ENCODE data around the gene CSNK2A1.

DNA sequence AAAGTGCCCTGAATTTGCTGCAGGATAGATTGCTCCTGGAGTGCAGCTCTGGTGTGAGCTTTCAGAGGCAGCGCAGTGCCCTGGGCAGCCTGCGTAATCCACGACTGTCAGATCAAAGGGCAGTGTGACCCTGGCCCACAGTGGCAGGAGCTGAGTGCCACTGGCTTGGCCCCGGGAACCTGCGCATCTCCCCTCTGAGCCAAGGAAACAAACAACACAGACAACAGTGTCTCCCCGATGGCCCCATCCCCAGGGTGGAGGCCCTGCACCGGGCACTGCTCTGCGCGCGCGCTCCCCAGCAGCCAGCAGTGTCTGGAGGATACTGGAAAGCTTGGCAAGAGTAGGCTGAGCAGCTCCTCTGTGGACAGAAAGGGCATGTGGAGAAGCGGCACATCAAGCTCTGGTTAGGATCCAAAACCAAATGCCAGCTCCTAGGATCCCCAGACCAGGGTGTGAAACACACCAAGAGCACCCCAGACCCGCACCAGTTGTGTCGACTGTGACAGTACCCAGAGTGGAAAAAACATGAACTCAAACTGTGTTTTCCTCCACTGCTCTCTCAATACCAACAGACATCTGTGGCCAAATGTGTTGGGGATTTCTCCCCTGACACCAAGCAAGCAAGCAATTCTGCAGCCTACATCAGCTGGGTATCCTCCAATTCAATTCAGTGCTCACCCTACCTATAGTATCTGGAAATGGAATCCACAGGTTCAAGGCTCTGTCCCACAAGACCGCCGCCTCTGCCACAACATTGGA, 108.8 kb downstream of the CSNK2A1 start:
- TF ChIP-seq, protein P1, sequence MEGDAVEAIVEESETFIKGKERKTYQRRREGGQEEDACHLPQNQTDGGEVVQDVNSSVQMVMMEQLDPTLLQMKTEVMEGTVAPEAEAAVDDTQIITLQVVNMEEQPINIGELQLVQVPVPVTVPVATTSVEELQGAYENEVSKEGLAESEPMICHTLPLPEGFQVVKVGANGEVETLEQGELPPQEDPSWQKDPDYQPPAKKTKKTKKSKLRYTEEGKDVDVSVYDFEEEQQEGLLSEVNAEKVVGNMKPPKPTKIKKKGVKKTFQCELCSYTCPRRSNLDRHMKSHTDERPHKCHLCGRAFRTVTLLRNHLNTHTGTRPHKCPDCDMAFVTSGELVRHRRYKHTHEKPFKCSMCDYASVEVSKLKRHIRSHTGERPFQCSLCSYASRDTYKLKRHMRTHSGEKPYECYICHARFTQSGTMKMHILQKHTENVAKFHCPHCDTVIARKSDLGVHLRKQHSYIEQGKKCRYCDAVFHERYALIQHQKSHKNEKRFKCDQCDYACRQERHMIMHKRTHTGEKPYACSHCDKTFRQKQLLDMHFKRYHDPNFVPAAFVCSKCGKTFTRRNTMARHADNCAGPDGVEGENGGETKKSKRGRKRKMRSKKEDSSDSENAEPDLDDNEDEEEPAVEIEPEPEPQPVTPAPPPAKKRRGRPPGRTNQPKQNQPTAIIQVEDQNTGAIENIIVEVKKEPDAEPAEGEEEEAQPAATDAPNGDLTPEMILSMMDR (IDR thresholded peaks at IDR 0.05; ENCODE audit: low read depth, low read length, missing input control), result no peak
- TF ChIP-seq GABPA (IDR thresholded peaks at IDR 0.05 in 1 of 2, conservative IDR thresholded peaks at IDR 0.05 in 1 of 2) (no peak), SP1 (IDR thresholded peaks at IDR 0.05) (peak; percentile 66), YY1 (IDR thresholded peaks at IDR 0.05) (peak; percentile 17), RAD21 (IDR thresholded peaks at IDR 0.05) (peak; percentile 26 to 55), TAF1 (conservative IDR thresholded peaks at IDR 0.05) (no peak), JUND (IDR thresholded peaks at IDR 0.05) (no peak), HNF4A (conservative IDR thresholded peaks at IDR 0.05) (peak; percentile 81 to 85), NR2F2 (IDR thresholded peaks at IDR 0.05) (peak; percentile 22)
- TF ChIP-seq, protein P2, sequence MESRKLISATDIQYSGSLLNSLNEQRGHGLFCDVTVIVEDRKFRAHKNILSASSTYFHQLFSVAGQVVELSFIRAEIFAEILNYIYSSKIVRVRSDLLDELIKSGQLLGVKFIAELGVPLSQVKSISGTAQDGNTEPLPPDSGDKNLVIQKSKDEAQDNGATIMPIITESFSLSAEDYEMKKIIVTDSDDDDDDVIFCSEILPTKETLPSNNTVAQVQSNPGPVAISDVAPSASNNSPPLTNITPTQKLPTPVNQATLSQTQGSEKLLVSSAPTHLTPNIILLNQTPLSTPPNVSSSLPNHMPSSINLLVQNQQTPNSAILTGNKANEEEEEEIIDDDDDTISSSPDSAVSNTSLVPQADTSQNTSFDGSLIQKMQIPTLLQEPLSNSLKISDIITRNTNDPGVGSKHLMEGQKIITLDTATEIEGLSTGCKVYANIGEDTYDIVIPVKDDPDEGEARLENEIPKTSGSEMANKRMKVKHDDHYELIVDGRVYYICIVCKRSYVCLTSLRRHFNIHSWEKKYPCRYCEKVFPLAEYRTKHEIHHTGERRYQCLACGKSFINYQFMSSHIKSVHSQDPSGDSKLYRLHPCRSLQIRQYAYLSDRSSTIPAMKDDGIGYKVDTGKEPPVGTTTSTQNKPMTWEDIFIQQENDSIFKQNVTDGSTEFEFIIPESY (IDR thresholded peaks at IDR 0.05), result no peak
- TF ChIP-seq, protein P3, sequence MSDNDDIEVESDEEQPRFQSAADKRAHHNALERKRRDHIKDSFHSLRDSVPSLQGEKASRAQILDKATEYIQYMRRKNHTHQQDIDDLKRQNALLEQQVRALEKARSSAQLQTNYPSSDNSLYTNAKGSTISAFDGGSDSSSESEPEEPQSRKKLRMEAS (IDR thresholded peaks at IDR 0.05), result peak; percentile 24
- TF ChIP-seq, protein P4, sequence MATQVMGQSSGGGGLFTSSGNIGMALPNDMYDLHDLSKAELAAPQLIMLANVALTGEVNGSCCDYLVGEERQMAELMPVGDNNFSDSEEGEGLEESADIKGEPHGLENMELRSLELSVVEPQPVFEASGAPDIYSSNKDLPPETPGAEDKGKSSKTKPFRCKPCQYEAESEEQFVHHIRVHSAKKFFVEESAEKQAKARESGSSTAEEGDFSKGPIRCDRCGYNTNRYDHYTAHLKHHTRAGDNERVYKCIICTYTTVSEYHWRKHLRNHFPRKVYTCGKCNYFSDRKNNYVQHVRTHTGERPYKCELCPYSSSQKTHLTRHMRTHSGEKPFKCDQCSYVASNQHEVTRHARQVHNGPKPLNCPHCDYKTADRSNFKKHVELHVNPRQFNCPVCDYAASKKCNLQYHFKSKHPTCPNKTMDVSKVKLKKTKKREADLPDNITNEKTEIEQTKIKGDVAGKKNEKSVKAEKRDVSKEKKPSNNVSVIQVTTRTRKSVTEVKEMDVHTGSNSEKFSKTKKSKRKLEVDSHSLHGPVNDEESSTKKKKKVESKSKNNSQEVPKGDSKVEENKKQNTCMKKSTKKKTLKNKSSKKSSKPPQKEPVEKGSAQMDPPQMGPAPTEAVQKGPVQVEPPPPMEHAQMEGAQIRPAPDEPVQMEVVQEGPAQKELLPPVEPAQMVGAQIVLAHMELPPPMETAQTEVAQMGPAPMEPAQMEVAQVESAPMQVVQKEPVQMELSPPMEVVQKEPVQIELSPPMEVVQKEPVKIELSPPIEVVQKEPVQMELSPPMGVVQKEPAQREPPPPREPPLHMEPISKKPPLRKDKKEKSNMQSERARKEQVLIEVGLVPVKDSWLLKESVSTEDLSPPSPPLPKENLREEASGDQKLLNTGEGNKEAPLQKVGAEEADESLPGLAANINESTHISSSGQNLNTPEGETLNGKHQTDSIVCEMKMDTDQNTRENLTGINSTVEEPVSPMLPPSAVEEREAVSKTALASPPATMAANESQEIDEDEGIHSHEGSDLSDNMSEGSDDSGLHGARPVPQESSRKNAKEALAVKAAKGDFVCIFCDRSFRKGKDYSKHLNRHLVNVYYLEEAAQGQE (IDR thresholded peaks at IDR 0.05), result peak; percentile 33
